ES-I3 (cell line): ENCODE data around the gene PDE1A.

Experiments
- H3K36me3 ChIP-seq: 2 replicates; pipeline ENCODE4 v1.6.1; 2013; ENCODE audit warnings: mild to moderate bottlenecking, low read length, control low read depth, moderate library complexity; ENCODE audit not compliant: insufficient read depth
- H3K4me1 ChIP-seq: 2 replicates; pipeline ENCODE4 v1.6.1; 2013; ENCODE audit warnings: mild to moderate bottlenecking, control low read depth, low read length; ENCODE audit not compliant: insufficient read depth
- H3K9ac ChIP-seq: 2 replicates; pipeline ENCODE4 v1.6.1; 2013; ENCODE audit warnings: low read depth, mild to moderate bottlenecking, low read length, moderate library complexity
- H3K9me3 ChIP-seq: 2 replicates; pipeline ENCODE4 v1.6.1; 2013; ENCODE audit warnings: mild to moderate bottlenecking, low read length, moderate library complexity; ENCODE audit not compliant: control insufficient read depth, insufficient read depth

PDE1A gene

GRCh38 chr2:182359027-182359989 lies 67.5 kb downstream of the PDE1A start:
- no peak overlapping the region for H3K9ac ChIP-seq
- no peaks in the 10 kb centered on the region for H3K4me1 ChIP-seq
- no peaks in the 10 kb centered on the region for H3K9me3 ChIP-seq
- no peaks in the 10 kb centered on the region for H3K36me3 ChIP-seq

- no peaks in the 10 kb centered on the region for H3K9me3 ChIP-seq
- no peaks in the 10 kb centered on the region for H3K36me3 ChIP-seq
- H3K9ac ChIP-seq, result no peak overlapping the region
- no peaks in the 10 kb centered on the region for H3K4me1 ChIP-seq
Measured at GRCh38 chr2:182358601-182359000, 68.2 kb downstream of the PDE1A start.

DNA sequence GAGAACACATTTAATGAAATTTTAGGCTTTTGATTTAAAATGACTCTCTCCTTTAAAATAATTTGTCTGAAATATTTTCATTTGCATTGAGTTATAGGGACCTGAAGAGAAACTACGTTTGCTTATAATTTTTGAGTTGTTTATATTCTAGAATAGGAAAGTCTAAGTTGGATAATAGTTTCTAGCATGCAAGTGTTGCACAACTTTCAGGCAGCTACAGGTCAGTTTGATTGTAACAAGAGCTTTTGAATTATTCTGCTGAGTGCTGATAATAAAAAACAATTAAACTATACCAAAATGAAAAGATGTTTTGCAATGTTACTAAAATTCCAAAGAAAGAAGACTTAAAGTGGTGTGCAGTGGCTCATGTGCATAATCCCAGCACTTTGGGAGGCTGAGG lies 71.0 kb downstream of the PDE1A start:
- H3K9ac ChIP-seq, result no peak overlapping the region
- H3K36me3 ChIP-seq, result no peaks in the 10 kb centered on the region
- H3K9me3 ChIP-seq, result no peaks in the 10 kb centered on the region
- no peaks in the 10 kb centered on the region for H3K4me1 ChIP-seq

DNA sequence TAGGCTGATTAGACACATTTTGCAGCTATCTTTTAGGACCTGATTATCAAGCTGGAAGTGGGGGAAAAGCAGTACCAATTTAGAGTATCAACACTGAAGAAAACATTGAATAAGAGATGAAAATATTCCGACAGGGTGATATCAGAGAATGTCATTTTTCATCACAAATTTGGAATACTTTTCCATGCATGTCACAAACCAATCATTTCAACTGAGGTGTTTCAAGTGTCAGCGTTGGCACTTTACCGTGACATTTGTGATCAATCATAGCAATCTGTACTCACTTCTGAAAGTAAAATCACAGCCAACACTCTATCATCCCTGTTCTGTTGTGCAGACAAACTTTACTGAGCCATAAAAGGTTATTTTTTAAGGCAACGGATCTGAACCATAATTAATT lies 75.4 kb downstream of the PDE1A start:
- H3K9me3 ChIP-seq, result no peaks in the 10 kb centered on the region
- no peaks in the 10 kb centered on the region for H3K36me3 ChIP-seq
- H3K4me1 ChIP-seq, result no peaks in the 10 kb centered on the region
- H3K9ac ChIP-seq, result no peak overlapping the region

DNA sequence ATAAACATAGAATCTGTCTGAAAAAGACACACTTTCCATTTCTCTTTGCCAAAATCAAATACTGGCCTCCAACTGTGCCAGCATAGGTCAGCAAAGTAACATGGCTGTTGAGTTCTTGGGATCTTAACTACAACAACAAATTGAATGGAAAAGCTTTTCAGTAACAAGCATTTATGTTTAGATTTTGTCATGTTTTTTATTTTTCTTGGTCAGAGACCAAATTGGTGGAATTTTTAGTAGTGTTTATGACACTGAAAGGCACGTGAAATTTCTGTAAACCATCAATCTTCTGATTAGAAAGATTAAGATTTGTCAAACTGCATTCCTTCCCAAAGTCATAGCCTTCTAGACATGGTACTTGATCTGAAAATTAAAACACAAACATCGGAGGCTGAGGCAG lies 77.6 kb downstream of the PDE1A start:
- Histone ChIP-seq H3K9me3 (no peaks in the 10 kb centered on the region), H3K4me1 (no peaks in the 10 kb centered on the region), H3K36me3 (no peaks in the 10 kb centered on the region), H3K9ac (no peak overlapping the region)

DNA sequence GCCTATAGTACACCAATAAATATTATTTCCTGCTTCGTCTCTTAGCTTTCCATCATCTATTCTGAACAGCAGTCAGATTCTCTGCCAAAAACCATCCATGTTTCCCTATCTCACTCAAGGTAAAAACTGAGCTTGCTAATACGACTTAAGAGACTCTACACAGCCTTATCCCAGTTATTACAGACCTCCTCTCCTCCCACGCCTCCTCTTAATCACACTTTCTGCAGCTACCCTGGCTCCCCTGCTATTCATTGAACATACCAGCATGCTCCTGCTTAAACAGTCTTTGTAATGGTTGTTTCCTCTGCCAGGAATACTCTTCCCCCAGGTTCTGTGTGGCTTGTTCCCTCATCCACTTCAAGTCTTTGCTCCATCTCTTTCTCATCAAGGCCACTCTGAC lies 81.5 kb downstream of the PDE1A start:
- H3K9me3 ChIP-seq, result no peaks in the 10 kb centered on the region
- no peaks in the 10 kb centered on the region for H3K36me3 ChIP-seq
- H3K4me1 ChIP-seq, result no peaks in the 10 kb centered on the region
- no peak overlapping the region for H3K9ac ChIP-seq

DNA sequence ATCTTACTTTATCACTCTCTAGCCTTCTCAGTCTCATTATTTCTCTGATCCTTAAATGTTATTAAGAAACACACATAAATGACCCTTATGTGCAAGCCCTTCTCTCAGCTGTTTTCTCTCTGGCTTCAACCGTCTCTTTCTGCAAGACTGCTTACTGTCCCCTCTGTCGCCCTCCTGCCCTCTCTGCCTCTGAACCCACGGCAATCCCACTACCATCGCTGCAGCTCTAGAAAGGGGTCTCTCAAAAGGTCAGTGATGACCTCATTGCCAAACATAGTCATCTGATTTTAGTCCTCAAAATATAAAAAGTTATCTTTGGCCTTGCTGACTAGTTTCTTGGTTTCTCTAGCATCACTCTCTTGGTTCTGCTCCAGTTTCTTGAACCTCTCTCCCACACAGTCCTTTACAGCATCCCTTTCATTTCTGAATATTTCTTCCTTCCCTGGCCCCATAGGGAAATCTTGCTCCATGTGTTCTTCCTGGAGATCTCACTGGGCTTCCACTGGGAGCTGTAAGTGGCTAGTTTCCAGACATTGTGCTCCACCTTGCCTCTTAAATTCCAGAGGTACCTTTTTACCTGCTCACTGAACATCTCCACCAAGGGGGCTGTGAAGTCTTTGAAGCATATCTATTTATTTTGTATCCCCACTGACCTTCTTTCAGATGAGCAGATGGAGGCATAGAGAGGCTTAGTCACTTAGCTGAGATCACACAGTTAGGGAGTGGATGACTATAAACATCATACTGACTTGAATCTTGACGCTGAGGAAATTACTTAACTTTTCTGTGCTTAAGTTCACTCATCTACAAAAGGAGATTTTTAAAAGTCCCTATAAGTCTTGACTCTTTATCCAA lies 96.2 kb downstream of the PDE1A start:
- no peak overlapping the region for H3K9ac ChIP-seq
- no peaks in the 10 kb centered on the region for H3K36me3 ChIP-seq
- no peaks in the 10 kb centered on the region for H3K9me3 ChIP-seq
- H3K4me1 ChIP-seq, result no peaks in the 10 kb centered on the region

- H3K9ac ChIP-seq, result no peak overlapping the region
- no peaks in the 10 kb centered on the region for H3K4me1 ChIP-seq
- H3K9me3 ChIP-seq, result no peaks in the 10 kb centered on the region
- no peaks in the 10 kb centered on the region for H3K36me3 ChIP-seq
Measured at GRCh38 chr2:182324665-182325064, 102.2 kb downstream of the PDE1A start.

DNA sequence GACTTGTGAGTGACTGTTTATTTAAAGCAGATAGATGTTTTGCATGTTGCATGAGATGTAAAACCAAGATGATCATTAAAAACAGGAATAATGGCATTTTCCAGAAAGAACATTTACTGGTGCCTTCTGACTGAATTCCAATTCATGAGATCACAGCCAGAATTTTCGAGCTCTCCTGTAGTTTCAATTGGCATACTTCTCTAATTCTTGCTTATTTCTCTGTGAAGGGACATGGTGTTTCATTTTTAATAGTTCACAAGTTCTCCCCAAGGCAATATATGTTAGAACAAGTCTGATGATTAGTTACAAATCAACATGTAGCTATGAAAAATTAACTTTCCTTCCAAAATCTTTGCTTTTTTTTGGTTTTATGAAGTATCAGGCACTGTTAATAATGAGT lies 105.7 kb downstream of the PDE1A start:
- Histone ChIP-seq H3K9me3 (no peaks in the 10 kb centered on the region), H3K9ac (no peak overlapping the region), H3K36me3 (no peaks in the 10 kb centered on the region), H3K4me1 (no peaks in the 10 kb centered on the region)

DNA sequence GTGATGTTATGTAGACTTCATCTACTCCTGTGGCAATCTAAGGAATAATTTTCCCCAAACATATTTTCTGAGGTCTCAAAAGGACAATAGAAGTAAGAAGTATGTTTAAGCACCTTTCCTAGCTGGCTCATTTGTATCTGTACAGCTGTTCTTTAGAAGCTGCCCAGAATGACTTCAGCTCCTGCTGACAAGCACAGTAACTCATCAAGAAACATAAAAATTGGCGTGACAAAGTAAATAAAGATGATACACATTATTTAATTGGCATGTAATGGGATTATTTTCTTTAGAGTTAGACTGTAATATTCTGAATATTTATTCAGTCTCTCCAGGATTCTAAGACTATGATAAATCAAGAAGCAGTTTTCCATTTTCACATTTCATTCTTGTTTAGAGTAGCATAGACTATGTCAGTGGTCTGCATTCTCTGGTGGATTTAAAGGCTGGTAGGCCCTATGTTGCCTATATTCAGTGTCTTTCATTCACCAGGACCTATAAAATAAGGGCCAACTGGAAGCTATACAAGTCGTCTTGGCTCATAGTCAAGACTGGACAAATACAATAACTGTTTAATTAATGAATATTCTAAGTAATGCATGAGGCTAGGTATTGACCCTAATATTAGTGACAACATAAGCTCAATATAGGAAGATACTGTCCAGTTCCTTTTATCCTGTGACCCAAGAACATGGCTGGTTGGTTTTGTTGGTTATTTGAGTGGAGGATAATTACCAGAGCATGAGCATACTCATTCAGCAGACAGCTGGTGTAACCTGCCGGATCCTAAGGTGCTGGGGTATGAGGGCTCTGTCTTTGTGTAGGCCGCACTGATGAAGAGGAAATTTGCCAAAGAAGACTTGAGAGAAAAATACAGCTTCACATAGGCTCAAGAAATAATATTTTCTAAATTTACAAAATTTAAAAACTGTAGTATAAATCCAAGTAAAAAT lies 107.0 kb downstream of the PDE1A start:
- no peak overlapping the region for H3K9ac ChIP-seq
- H3K4me1 ChIP-seq, result no peaks in the 10 kb centered on the region
- H3K36me3 ChIP-seq, result no peaks in the 10 kb centered on the region
- H3K9me3 ChIP-seq, result no peaks in the 10 kb centered on the region

- H3K9ac ChIP-seq, result no peak overlapping the region
- H3K36me3 ChIP-seq, result no peaks in the 10 kb centered on the region
- H3K4me1 ChIP-seq, result no peaks in the 10 kb centered on the region
- no peaks in the 10 kb centered on the region for H3K9me3 ChIP-seq
Measured at GRCh38 chr2:182318466-182319220, 108.2 kb downstream of the PDE1A start.

GRCh38 chr2:182316950-182317349 lies 109.9 kb downstream of the PDE1A start:
- Histone ChIP-seq H3K9ac (no peak overlapping the region), H3K36me3 (no peaks in the 10 kb centered on the region), H3K4me1 (no peaks in the 10 kb centered on the region), H3K9me3 (no peaks in the 10 kb centered on the region)

GRCh38 chr2:182302972-182303371 lies 123.9 kb downstream of the PDE1A start:
- Histone ChIP-seq H3K9ac (no peak overlapping the region), H3K4me1 (no peaks in the 10 kb centered on the region), H3K9me3 (no peaks in the 10 kb centered on the region), H3K36me3 (no peaks in the 10 kb centered on the region)
